NCI-H2196 treated with DMSO at 0.1 percent for 48 hours (cell line): ENCODE data around the gene LPAR1.

Source experiments
- DNase-seq: peaks from one replicate; lab custom pipeline; 2025; ENCODE audit not compliant: unreplicated experiment; lab: John Stamatoyannopoulos, UW

Gene LPAR1

DNA sequence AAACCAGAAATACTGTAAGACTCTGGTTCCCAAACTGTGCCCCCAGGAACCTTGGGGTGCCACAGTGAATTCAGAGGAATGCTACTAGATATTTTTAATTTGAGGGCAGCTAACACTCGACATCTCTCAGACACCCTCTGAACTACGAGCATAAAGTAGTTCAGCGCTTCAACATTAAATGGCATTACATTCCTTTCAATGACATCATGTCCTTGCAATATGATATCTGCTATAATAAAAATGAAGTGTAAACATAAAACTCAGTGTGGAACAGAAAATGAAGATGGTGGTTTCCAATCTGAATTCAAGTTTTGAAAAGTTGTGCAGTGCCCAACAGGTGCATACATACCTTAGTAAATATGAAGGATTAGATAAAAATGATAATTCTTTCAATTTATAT lies 116.1 kb downstream of the LPAR1 start:
- DNase-seq, result no peak

DNA sequence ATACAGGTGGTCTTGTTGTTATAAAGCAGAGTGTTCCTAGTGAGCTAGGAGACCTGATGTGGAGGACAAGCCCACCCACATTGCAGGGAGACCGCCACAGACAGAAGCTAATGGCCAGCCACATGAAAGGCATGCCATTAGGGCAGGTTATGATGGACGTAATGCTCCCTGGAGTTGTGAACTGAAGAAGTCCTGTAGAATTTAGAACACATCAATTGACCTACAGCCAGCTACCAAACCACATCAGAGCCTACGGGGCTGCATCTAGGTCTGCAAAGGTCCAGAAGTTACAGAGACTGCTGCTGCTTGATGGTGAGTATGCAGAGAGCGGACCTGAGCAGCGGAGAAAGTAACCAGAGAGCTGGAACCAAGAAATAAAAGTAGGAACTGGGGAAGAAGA lies 116.6 kb downstream of the LPAR1 start:
- DNase-seq, result no peak

DNA sequence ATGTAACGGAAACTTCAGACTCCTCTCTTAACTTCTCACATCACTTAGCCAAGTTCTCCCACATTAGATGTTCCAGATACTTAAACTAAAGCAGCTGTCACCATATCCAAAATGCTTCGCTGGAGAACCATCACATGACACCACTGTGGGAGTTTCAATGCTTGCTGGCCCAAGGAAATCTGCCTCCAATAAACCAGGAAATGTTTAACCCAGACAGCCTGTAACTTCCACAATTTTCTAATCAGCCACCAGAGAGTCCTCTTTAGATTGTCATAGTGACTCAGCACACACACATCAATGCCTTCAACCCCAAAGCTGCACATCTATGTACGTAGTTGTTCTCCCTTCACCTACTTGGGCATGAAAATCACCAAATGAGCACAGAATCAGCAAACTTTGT lies 118.7 kb downstream of the LPAR1 start:
- DNase-seq, result no peak

DNA sequence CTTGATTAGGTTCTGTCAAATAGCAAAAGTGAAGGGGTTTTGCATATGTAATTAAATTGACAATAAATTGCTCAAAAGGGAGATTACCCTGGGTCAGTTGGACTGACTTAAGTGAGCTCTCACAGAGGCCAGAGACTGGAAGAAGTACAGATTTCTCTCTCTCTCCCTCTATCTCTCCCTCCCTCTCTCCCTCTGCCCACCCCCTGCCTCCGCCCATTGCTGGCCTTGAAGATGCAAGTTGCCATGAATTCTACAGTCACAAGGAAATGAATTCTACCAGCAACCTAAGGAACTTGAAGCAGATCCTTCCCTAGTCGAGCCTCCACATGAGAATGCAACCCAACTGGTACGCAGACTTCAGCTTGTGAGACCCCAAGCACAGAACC lies 119.2 kb downstream of the LPAR1 start:
- no peak for DNase-seq

DNA sequence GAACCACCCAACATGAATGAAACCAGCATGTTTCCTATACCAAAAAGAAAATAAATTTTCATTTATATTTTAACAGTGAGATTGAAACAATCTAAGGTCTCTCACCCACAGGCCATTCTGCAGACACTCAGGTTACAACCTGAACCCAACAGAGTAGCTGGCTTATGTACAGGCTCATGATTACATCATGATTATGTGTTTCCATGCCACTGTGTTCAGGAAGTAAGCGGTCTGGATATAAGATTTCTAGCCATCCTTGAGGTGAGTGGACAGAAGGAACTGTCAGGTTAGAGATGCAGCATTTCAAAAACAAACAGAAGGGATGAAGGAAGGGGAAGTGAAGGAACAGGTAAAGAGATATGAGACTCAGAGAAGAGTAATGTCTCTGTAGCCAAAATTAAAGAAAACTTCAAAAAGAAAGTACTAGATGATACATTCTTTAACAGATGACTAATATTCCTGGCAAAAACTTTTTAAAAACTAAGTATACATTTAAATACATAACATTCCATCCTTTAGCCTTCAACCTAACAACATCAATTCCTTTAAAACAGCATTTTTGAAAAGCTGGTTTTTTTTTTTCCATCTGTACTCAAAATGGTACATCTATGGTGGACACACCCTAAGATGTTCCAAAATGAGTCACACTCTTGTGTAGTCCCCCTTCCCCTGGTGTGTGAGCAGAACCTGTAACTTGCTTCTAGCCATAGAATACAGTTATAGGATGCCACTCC lies 119.8 kb downstream of the LPAR1 start:
- no peak for DNase-seq

DNA sequence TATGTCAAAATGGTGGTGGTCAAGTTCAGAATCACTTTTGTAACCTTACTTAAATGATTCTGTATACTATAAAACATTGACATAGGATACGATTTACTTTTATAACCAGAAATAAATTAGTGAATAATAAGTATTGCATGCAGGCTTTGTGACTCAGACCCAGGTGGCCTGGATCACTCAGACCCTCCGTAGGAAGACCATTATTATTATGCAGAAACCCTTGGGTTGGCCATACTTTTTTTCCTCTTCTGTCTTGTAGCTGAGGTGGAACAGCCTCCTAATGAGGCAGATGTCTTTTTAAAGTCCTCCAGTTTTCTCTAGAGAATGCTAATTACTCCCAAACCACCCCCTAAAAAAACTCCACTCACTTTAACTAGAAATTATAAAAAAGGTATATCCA lies 121.9 kb downstream of the LPAR1 start:
- no peak for DNase-seq

DNA sequence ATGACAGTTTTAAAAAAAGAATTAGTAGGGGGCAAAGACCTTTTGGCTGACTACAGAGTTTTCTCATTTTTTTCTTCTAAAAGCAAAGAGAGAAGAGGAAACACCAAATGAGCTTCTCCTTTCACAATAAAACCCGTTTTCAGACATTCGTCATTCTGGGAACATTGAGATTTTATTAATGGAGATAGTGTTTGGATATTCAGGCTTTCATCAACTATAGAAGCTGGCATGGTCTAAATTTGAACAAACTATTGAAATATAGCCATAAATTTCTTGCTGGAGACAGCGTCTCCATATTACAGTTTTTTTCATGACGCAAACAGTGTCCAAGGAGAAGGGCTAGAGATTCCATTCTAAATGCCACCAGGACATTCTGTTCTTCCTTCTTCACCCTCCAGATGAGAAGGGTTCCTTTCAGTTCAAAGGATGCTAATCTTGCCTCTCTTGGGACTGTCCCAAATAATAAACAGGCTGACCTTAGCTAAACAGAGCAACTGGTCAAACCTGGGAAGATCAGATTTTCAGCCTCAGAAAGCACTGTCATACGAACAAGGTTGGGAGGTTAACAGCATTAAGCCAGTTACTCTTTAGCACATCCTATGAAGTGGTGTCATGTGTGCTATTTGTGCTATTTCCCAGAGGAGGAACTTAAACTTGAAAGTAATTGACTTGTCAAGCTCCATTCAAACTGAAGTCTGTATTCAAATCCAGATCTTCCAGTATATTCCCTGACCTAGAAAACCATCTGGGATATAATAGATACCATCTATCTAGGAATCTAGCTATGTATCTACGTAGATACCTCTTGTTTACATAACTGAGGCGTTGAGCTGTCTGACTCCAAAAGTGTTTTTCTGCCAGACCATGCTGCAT lies 125.6 kb downstream of the LPAR1 start:
- no peak for DNase-seq

DNA sequence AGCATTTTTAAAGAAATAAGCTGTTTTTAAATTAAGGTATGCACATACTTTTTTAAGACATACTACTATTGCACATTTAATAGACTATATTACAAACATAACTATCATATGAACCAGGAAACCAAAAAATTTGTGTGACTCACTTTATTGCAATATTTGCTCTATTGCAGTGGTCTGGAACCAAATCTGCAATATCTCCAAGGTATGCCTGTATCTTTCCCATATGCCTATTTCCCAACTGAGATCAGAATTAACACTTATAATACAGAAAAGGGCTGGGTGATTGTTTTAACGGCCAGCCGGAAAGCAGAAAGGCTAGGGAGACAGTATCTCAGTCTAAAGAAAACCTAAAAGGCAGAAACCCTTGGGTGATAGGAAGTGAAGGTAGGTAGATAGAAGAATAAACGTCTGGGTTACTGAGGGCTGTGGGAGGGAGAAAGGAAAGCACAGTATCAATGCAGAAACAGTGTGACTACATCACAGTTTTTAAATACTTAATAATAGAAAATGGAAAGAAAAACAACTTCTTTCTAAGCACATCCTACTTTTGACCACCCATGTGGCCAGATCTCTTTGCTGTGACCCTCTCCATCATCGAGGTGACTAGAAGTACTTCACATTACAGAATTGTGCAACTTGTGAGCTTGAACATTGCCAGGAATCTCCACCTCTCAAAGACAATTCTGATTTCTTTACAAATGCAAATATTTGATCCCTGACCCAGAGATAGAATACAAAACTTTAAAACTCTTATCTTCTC lies 126.4 kb downstream of the LPAR1 start:
- no peak for DNase-seq

DNA sequence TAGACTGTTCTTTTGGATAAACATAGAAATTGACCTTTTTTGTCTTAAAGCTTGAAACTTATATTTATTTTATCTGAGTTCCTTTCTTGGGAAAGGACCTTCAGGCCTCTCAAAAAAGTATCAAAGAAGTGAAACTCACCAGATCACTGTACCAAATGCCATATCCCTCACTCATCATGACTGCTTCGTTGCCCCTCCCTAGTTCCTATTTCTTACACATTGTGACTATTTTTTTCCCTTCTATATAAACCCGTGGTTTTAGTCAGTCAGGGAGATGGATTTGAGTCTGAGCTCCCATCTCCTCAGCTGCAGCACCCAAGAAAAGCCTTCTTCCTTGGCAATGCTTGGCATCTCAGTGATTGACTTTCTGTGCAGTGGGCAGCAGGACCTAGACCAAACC lies 129.4 kb downstream of the LPAR1 start:
- no peak for DNase-seq

DNA sequence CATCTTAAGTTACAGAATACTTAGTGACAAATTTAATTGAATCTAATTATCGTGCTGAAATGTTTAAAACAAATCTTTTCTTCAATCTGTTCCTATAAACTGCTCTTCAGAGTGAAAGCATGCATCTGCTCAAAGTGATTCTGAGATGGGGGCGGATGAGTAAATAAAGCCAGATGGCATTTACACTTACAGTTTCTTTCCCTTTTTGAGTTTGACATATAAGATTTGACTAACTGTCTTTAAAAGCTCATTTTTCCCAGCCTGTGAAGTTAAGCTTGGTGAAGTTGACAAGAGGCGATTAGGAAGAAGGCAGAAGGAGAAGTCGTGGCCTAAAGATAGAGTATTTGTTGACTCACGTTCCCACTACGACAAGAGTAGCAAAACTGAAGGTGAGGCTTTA lies 137.4 kb downstream of the LPAR1 start:
- no peak for DNase-seq

DNA sequence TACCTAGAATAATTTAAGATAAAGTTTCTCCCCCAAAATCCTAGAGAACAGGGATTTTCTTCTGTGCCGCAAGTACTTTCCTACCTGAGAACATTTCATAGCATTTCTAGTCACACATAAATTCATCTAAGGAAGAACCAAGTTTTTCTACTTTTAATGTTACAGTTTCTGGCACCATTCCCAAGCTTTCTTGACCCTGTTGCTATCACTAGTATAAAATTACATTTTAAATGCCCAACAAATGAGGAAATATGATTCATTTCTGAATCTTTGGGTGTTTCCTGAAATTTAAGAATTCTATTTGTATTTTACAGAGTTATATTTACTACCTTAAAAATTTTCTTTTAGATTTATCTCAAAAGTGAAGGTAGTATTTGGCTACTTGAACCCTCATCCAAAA lies 137.8 kb downstream of the LPAR1 start:
- no peak for DNase-seq

DNA sequence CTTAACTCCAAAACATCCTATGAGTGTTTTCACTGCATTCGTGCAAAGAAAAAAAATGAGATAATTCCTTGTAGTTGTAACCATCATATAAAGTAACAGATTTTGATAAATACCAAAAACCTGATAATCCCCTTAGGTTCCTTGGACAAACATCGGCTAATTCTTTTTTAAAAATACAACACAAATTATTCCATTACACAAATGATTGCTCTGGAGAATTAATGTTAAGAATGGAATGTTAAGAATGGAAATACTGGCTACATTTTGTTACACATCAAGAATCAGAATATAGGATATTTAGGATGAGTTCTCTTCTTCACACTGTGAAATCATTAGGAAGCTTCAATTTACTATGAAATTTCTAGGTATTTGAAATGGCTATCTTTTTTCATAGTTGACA lies 139.4 kb downstream of the LPAR1 start:
- no peak for DNase-seq

DNA sequence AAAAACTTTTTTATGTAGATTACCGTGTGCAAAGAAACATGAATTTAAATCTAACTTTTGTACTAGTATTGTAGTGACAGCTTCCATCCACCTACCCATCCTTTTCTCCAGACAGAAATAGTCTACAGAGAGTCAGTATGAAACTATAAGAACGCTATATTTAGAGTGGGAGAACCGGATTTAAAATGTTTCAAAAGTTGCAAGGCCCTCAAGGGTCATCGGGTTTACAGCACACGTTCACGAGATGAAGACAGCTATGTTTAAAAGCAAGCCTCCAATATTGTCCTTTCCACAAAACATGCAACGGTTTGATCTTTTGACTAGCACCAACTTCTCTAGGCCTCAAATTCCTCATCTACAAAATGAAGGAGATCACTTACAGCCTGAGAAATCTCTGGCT lies 139.9 kb downstream of the LPAR1 start:
- DNase-seq, result no peak

DNA sequence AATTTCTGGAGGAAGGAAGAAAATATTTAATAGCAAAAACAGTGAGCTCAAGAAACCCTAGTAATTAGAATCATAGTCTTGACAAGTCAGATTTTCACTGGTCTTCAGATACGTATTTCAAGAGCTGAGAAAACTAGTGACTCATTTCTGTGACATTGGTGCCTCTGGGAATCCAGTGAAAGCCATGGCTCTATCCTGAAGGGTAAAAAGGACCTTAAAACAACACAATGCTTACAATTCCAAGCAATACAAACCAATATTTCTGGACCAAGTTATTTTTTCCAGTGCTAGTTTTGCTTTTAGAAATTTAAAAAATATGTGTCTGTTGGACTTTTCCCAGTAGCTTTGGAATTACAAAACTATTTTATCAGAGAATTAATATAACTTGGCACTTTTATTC lies 140.3 kb downstream of the LPAR1 start:
- no peak for DNase-seq

DNA sequence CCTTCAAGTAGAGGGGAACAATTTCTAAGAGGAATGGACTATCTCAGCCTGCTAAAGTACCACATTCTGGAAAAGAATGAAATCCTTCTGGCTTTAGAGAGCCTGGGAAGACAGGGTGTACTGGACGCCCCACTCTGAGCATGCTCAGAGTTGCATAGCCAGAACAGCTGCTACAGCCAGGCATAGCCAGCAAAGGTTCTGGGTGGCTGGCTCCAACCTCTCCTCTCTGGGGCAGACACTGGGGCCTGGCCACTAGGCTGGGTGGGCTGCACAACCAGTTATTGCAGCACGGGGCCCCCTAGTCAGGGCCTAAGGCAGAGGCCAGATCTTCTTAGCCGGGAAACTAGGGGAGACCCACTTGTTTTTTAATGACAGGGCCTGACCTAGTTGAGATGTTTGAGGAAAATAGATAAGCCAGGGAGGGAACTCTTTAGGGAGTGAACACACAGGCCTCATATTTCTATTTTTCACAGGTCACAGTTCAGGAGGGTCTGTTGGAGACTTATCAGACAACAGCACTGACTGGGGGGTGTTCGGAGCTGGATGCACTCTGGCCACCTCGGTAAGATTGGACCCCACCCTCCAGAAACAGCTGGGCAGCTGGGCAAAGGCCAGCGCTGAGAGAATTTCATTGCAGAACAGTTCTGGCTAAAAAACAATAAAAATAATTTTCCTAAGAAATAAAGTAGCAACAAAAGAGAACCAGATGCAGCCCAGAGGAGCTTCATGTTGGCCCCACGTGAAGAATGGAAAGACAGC lies 142.9 kb downstream of the LPAR1 start:
- no peak for DNase-seq

DNA sequence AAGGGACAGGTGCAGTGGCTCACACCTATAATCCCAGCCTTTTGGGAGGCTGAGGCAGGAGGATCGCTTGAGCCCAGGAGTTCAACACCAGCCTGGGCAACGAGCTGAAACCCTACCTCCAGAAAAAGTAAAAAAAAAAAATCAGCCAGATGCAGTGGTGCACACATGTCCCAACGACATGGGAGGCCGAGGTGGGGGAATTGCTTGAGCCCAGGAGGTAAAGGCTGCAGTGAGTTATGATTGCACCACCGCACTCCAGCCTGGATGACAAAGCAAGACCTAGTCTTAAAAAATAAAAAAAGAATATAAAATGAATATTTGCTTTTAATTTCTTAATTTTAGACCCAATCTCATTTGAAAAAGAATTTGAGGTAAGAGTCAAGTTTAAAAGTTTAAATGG lies 143.5 kb downstream of the LPAR1 start:
- no peak for DNase-seq

DNA sequence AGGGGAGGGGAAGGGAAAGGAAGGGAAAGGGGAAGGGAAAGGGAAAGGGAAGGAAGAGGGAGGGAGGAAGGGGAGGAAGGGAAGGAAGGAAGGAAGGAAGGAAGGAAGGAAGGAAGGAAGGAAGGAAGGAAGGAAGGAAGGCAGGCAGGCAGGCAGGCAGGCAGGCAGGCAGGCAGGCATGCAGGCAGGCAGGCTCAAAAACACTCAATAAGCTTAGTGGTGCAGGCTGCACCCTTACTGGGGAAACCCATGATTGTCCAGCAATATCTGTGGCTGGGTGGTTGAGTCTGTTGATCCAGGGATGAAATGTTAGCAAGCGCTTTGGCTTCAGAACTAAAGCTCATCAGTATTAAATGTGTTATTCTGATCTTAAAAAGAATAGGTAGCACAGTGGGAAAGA lies 145.6 kb downstream of the LPAR1 start:
- no peak for DNase-seq

DNA sequence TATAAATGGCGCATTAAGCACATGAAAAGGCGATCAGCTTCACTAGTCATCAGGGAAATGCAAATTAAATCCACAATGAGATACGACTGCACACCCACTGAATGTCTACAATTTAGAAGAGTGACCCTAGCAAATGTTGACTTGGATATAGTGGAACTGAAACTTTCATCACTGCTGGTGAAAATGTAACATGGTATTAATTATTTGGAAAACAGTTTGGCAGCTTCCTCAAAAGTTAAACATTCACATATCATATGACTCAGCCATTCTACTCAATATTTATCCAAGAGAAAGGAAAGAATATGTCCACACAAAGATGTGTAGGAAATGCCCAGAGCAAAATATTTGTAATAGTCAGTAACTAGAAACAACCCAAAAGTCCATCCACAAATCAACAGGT lies 146.5 kb downstream of the LPAR1 start:
- DNase-seq, result no peak

DNA sequence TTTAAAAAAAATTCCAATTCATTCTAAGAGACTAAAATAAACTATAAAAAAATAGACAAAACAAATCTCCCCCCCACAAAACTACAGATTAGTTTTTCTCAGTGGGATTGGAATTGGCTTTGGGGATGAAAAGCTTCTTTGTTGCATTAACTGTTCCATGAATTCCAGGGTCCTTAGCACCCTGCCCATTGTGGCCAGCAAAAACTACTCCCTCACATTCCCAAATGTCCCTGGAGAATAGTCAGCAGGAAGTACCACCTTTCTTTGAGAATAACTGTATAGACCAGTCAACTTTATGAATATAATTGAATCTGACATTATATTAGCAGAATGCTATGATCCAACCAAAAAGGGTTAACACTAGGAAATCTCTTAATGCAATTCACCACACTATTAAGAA lies 147.9 kb downstream of the LPAR1 start:
- DNase-seq, result no peak

DNA sequence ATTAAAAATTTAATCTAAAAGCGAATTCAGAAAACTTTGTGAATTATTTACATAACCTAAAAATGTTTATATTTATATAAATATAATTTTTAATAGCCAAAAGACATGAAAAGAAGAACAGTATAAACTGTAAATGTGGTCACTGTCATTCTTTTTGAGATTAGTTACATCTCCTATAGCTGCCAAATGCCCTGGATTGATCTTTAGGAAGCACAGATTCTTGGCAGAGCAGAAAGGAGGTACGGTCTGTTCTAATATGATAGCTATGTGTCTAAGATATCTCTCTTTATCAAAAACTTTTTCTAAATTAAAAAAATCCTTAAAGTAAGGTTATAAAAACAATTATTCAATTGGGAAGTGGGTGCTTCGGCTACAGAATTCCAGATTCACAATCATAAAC lies 151.0 kb downstream of the LPAR1 start:
- no peak for DNase-seq

DNA sequence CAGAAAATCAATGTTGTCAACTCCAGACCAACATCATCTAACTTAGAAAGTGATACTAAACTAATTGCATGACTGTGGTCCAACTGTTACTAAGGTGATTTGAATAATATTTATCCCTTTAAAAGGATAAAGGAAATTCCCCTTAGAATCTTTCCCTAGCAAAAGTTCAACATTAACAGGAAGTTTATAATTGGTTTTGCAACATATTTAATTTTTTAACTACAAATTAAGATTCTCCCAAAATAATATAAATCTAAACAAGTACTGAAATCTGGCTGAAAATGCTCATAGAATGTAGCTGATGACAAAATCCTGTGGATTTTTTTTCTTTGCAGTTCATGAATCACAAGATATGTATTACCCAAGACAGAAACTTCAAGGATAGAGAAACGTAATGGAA lies 151.4 kb downstream of the LPAR1 start:
- DNase-seq, result no peak
